GM23338 (cell line): ENCODE data around the gene AP5S1.

Source experiments
- CREB1 ChIP-seq: fragments of 250-450 bp; sonication (Bioruptor Pico); IDR thresholded peaks from 2 replicates; pipeline ENCODE4 v1.5.0; 2020; ENCODE audit warnings: low read depth, mild to moderate bottlenecking, moderate library complexity
- EZH2 ChIP-seq: fragments of 200-600 bp; sonication (generic); IDR thresholded peaks from one replicate; pipeline ENCODE4 v1.8.0; 2017; ENCODE audit warnings: antibody characterized with exemption, mild to moderate bottlenecking, low read depth; ENCODE audit not compliant: unreplicated experiment
- EZH2phosphoT487 ChIP-seq: fragments of 200-600 bp; sonication (generic); IDR thresholded peaks from one replicate; pipeline ENCODE4 v1.8.1; 2018; ENCODE audit warnings: antibody characterized with exemption; ENCODE audit not compliant: unreplicated experiment
- JUNB ChIP-seq: IDR thresholded peaks from one replicate; pipeline ENCODE4 v1.6.1; 2016; ENCODE audit warnings: antibody characterized with exemption; ENCODE audit not compliant: unreplicated experiment
- NANOG ChIP-seq: IDR thresholded peaks from 2 replicates; pipeline ENCODE4 v1.6.1; 2016; ENCODE audit warnings: antibody characterized with exemption, borderline replicate concordance
- POLR2AphosphoS5 ChIP-seq: IDR thresholded peaks from 2 replicates; pipeline ENCODE4 v1.6.1; 2016; ENCODE audit warnings: antibody characterized with exemption, low read depth
- STAT1 ChIP-seq: IDR thresholded peaks from one replicate; pipeline ENCODE4 v1.6.1; 2016; ENCODE audit warnings: antibody characterized with exemption; ENCODE audit not compliant: unreplicated experiment
- ZNF114 ChIP-seq: fragments of 250-450 bp; sonication (Bioruptor Pico); IDR thresholded peaks from 2 replicates; pipeline ENCODE4 v1.5.0; 2020; ENCODE audit warnings: mild to moderate bottlenecking, moderate library complexity
- ZNF331 ChIP-seq: fragments of 250-450 bp; sonication (Bioruptor Pico); IDR thresholded peaks from 2 replicates; pipeline ENCODE4 v1.5.0; 2020; ENCODE audit warnings: low read depth, mild to moderate bottlenecking, moderate library complexity
- TF ChIP-seq, protein P1 (sequence below), 2 experiments: fragments of 200-600 bp in 1 of 2; sonication (generic) in 1 of 2; conservative IDR thresholded peaks; 2 replicates each; pipeline versions ENCODE4 v1.5.1 to v1.6.1; 2016 to 2017; ENCODE audit warnings: antibody characterized with exemption in 2 of 2, low read depth in 2 of 2, mild to moderate bottlenecking in 2 of 2, moderate library complexity in 1 of 2
- TF ChIP-seq, protein P2 (sequence below): IDR thresholded peaks from one replicate; pipeline ENCODE4 v1.6.1; 2018; ENCODE audit warnings: antibody characterized with exemption; ENCODE audit not compliant: unreplicated experiment

- no peak for TF ChIP-seq JUNB
- no peak for TF ChIP-seq EZH2
- no peak for TF ChIP-seq EZH2phosphoT487
- TF ChIP-seq, protein P1, sequence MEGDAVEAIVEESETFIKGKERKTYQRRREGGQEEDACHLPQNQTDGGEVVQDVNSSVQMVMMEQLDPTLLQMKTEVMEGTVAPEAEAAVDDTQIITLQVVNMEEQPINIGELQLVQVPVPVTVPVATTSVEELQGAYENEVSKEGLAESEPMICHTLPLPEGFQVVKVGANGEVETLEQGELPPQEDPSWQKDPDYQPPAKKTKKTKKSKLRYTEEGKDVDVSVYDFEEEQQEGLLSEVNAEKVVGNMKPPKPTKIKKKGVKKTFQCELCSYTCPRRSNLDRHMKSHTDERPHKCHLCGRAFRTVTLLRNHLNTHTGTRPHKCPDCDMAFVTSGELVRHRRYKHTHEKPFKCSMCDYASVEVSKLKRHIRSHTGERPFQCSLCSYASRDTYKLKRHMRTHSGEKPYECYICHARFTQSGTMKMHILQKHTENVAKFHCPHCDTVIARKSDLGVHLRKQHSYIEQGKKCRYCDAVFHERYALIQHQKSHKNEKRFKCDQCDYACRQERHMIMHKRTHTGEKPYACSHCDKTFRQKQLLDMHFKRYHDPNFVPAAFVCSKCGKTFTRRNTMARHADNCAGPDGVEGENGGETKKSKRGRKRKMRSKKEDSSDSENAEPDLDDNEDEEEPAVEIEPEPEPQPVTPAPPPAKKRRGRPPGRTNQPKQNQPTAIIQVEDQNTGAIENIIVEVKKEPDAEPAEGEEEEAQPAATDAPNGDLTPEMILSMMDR (conservative IDR thresholded peaks at IDR 0.05; ENCODE audit: low read depth in 2 of 2) = no peak
- TF ChIP-seq CREB1 (CRISPR knock-in tag) = no peak
- no peak for TF ChIP-seq POLR2AphosphoS5
- TF ChIP-seq, protein P2, sequence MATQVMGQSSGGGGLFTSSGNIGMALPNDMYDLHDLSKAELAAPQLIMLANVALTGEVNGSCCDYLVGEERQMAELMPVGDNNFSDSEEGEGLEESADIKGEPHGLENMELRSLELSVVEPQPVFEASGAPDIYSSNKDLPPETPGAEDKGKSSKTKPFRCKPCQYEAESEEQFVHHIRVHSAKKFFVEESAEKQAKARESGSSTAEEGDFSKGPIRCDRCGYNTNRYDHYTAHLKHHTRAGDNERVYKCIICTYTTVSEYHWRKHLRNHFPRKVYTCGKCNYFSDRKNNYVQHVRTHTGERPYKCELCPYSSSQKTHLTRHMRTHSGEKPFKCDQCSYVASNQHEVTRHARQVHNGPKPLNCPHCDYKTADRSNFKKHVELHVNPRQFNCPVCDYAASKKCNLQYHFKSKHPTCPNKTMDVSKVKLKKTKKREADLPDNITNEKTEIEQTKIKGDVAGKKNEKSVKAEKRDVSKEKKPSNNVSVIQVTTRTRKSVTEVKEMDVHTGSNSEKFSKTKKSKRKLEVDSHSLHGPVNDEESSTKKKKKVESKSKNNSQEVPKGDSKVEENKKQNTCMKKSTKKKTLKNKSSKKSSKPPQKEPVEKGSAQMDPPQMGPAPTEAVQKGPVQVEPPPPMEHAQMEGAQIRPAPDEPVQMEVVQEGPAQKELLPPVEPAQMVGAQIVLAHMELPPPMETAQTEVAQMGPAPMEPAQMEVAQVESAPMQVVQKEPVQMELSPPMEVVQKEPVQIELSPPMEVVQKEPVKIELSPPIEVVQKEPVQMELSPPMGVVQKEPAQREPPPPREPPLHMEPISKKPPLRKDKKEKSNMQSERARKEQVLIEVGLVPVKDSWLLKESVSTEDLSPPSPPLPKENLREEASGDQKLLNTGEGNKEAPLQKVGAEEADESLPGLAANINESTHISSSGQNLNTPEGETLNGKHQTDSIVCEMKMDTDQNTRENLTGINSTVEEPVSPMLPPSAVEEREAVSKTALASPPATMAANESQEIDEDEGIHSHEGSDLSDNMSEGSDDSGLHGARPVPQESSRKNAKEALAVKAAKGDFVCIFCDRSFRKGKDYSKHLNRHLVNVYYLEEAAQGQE = no peak
- TF ChIP-seq STAT1 = no peak
- no peak for TF ChIP-seq NANOG
- no peak for TF ChIP-seq ZNF331
- no peak for TF ChIP-seq ZNF114 (CRISPR knock-in tag)
These were observed 28.2 kb downstream of the AP5S1 start for GRCh38 chr20:3848565-3848964.
